IPS DF 6.9 (cell line): Measurements from ENCODE around the gene TP53AIP1.

Experiments used
- DNase-seq: peaks from one replicate; pipeline ENCODE4 v3.0.0-alpha.2; 2013; ENCODE audit warnings: low read depth, low spot score
- H3K27ac ChIP-seq: one replicate; pipeline ENCODE4 v1.5.1; 2013; ENCODE audit warnings: low read length, control low read depth
- H3K27me3 ChIP-seq: 2 replicates; pipeline ENCODE4 v1.6.1; 2013; ENCODE audit warnings: mild to moderate bottlenecking, low read length; ENCODE audit not compliant: control insufficient read depth, insufficient read depth
- H3K36me3 ChIP-seq: 2 replicates; pipeline ENCODE4 v1.6.1; 2013; ENCODE audit warnings: low read length; ENCODE audit not compliant: control insufficient read depth, insufficient read depth
- H3K4me1 ChIP-seq: 2 replicates; pipeline ENCODE4 v1.6.1; 2013; ENCODE audit warnings: low read length; ENCODE audit not compliant: control insufficient read depth, insufficient read depth
- H3K4me3 ChIP-seq: 2 replicates; pipeline ENCODE4 v1.5.1; 2013; ENCODE audit warnings: mild to moderate bottlenecking, low read length
- H3K9me3 ChIP-seq: 2 replicates; pipeline ENCODE4 v1.6.1; 2013; ENCODE audit warnings: low read length, inconsistent platforms; ENCODE audit not compliant: control insufficient read depth, insufficient read depth
- WGBS: extraction: QIAGEN DNeasy Blood & Tissue Kit; methylation state at CpG from one replicate; pipeline ENCODE4 v1.1.7; 2013; ENCODE audit warnings: mixed read lengths, missing lambda C conversion rate; ENCODE audit not compliant: insufficient read length, insufficient coverage; 5-methylcytosine and 5-hydroxymethylcytosine counted together

TP53AIP1 gene

DNA sequence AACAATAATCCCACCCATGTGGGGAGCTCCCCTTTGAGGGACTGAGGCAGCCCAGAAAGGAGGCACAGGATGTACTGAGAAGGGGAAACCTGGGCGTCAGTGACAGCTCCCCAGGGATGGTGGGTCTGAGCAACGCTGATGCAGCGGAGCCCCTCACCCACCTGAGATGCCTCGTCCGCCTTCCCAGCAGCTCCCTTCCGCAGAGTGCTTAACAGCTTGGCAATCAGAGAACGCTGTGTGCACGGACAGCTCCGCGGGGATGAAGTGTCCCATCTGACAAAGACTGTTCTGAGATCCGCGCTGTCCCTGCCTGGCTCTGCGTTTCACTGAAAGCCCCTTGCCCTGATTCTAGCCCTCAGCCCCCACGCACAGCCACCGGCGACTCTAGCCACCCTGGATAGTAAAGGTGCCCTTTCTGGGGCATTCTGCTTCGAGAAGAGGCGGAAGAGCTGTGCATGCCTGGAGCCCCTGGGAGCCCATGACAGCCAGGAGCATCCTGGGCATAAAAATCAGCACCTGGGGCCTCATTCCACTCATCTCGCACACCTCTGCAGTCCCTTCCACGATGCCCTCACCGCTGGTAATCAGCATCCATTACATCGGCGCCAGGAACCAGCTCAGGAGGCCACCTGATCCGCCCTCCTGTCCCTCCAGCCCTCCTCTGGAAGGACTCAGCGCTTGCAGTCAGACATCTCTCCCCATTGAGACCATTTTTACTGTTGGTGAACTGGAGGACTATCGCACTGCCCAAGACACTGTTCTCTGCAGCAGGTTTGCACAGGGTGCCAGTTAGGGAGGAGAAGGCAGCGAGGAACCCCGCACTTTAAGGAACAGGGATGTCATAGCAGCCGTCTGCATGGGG is 40.8 kb downstream of the TP53AIP1 start:
- WGBS = no CpG with 5 or more reads among the region's 29 CpGs
- Histone ChIP-seq H3K36me3 (no peaks in the 10 kb centered on the region), H3K27ac (no peak overlapping the region), H3K27me3 (peaks cover 80% of the 10 kb centered on the region), H3K9me3 (no peaks in the 10 kb centered on the region), H3K4me1 (peaks cover 8% of the 10 kb centered on the region; the same call in 1 of the 2 replicates), H3K4me3 (no peak overlapping the region)
- no peak for DNase-seq

DNA sequence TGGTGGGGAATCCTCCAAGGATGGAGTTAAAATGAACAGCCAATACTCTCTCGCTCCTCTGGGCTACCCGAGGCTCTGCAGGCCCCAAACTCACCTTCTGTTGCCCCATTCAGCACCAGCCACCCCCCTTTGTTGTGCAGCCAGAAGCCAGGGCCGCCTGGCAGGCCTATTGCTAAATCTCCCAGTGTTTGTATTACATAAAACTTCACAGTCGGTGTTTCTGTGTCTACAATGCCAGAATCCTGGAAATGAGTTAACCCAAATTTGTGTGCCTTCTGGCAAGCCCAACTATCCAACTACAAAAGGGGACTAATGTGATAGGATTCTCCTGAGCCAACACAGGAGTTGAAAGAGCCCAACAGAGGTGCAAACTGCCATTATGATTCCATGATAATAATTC is 42.2 kb downstream of the TP53AIP1 start:
- Histone ChIP-seq H3K27me3 (peaks cover 77% of the 10 kb centered on the region), H3K4me3 (no peak overlapping the region), H3K4me1 (peaks cover 8% of the 10 kb centered on the region; the same call in 1 of the 2 replicates), H3K36me3 (no peaks in the 10 kb centered on the region), H3K27ac (no peak overlapping the region), H3K9me3 (no peaks in the 10 kb centered on the region)
- DNase-seq = no peak
- WGBS = no CpG with 5 or more reads among the region's 4 CpGs

DNA sequence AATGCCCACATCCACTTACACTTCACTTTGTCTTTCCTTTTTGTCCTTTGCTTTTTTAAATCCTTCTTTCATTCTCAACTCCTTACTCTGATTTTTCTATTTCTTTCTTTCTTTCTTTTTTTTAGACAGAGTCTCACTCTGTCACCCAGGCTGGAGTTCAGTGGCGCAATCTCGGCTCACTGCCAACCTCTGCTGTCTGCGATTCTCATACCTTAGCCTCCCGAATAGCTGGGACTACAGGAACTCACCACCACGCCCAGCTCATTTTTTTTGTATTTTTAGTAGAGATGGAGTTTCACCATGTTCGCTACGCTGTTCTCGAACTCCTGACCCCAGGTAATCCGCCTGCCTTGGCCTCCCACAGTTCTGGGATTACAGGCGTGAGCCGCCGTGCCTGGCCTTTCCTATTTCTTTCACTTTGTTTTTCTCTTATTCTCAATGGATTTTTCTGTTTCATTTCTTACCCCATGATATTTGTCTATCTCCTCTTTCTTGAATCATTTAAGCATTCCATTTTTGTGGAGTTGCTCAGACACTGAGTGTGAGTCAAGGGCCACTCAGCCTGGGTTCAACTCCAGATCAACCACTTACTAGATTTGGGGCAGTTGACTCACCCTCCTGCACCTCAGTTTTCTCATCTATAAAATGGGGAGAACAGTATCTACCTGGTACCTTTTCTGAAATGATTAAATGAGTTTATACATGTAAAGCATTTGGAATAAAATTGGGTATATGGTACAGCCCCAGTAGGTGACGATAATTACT is 43.9 kb downstream of the TP53AIP1 start:
- H3K27ac ChIP-seq = no peak overlapping the region
- no peak for DNase-seq

DNA sequence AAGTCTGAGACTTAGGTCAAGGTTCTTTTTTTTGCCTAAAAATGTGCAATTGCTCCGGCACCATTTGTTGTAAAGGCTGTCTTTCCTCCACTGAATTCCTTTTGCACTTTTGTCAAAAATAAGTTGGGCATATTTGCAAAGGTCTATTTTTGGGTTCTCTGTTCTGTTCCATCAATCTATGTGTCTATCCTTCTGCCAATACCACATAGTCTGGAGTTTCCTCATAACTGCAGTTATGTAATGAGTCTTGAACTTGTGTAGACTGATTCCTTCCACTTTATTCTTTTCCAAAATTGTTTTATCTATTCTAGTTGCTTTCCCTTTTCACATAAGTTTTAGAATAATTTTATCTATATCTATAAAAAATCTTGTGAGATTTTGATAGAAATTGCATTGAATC is 44.8 kb downstream of the TP53AIP1 start:
- Histone ChIP-seq H3K27me3 (peaks cover 69% of the 10 kb centered on the region), H3K36me3 (no peaks in the 10 kb centered on the region), H3K4me1 (0 out of 2 replicates have a peak, but pooled peaks cover 5% of the 10 kb centered on the region), H3K4me3 (no peak overlapping the region), H3K27ac (no peak overlapping the region), H3K9me3 (no peaks in the 10 kb centered on the region)
- WGBS = no CpG with 5 or more reads among the region's 1 CpG
- no peak for DNase-seq

More for the DNA sequence above, 43.9 kb downstream of the TP53AIP1 start:
- H3K4me1 ChIP-seq = 0 out of 2 replicates have a peak, but pooled peaks cover 7% of the 10 kb centered on the region
- no peaks in the 10 kb centered on the region for H3K36me3 ChIP-seq
- no peak overlapping the region for H3K4me3 ChIP-seq
- no CpG with 5 or more reads among the region's 13 CpGs for WGBS
- no peaks in the 10 kb centered on the region for H3K9me3 ChIP-seq
- H3K27me3 ChIP-seq = peaks cover 72% of the 10 kb centered on the region

DNA sequence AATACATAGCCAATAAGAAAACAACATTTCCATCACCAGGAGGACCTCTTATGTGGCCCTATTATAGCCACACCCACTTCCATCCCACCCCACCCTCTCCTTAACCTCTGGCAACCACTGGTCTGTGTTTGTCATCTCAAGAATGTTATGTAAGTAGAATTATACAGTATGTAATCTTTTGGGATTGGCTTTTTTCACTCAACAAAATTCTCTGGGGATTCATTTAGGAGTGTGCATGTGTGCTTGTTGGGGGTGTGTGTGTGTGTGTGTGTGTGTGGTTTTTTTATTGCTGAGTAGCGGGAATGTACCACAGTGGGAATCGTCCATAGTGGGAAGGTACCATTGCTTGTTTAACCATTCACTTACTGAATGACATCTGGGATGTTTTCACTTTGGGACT is 46.3 kb downstream of the TP53AIP1 start:
- DNase-seq = no peak
- no peak overlapping the region for H3K4me3 ChIP-seq
- no peaks in the 10 kb centered on the region for H3K36me3 ChIP-seq
- peaks cover 69% of the 10 kb centered on the region for H3K27me3 ChIP-seq
- H3K9me3 ChIP-seq = no peaks in the 10 kb centered on the region
- no peak overlapping the region for H3K27ac ChIP-seq
- WGBS = no CpG with 5 or more reads among the region's 2 CpGs
- 0 out of 2 replicates have a peak, but pooled peaks cover 1% of the 10 kb centered on the region for H3K4me1 ChIP-seq

DNA sequence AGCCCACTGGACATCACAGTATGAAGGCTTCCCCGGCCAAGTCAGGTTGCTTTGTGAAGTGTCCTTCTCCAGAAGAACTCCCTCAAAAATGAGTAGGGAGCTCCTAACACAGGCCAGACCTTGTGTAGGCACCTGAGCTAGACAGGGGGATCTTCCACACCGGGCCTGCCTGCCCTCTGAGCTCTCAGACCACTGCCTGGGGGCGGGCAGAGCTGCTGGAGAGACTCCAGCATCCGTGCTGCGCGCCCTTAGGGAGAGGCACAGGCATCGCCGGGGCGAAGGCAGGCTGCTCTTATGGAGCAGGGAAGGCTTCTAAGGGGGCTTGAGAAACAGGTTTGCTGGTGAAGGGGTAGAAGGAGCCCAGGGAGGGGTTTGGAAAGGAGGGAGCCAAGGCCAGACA is 47.1 kb downstream of the TP53AIP1 start:
- H3K36me3 ChIP-seq = no peaks in the 10 kb centered on the region
- WGBS = no CpG with 5 or more reads among the region's 9 CpGs
- no peaks in the 10 kb centered on the region for H3K9me3 ChIP-seq
- DNase-seq = no peak
- no peak overlapping the region for H3K4me3 ChIP-seq
- H3K27me3 ChIP-seq = peaks cover 66% of the 10 kb centered on the region
- no peaks in the 10 kb centered on the region for H3K4me1 ChIP-seq
- H3K27ac ChIP-seq = no peak overlapping the region

DNA sequence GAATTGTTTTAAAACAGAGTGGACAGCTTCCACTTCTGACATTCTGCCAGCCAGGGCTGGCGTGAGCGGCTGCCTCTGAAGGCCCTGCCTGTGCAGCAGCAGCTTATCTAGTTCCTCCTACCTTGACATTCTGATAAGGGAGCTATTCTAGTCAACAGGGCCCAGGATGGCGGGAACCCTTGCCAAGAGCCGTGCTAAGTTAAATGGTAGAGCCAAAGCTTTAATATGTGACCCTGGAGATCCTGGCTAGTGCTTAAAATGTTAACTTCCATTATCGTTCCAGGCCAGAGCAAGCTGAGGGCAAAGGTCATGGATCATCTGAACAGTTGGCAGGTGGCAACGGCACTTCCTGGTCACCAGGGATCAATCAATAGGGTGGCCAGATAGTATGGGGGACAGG is 48.0 kb downstream of the TP53AIP1 start:
- H3K4me3 ChIP-seq = no peak overlapping the region
- H3K27me3 ChIP-seq = peaks cover 66% of the 10 kb centered on the region
- H3K4me1 ChIP-seq = no peaks in the 10 kb centered on the region; the same call in 1 of the 2 replicates
- no peak for DNase-seq
- no peaks in the 10 kb centered on the region for H3K9me3 ChIP-seq
- WGBS = no CpG with 5 or more reads among the region's 6 CpGs
- H3K27ac ChIP-seq = no peak overlapping the region
- no peaks in the 10 kb centered on the region for H3K36me3 ChIP-seq

DNA sequence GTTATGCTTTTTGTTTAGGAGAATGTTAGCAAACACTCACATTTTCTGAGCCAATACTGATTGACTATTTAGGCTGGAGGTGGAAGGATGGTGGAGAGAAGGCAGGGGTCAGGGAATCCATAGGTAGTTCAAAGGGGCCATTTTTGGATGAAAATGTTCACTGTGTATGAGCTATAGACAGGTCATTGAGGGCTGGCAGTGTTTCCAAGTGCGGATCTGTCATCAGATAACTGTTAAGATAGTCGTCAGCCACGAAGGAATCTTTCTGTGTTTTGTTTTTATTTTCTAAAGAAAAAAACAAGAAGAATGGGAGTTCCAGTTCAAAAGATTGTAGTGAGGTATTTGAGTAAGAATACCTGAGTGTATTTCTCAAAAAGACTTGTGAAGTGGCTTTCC is 48.4 kb downstream of the TP53AIP1 start:
- no CpG with 5 or more reads among the region's 3 CpGs for WGBS
- Histone ChIP-seq H3K27me3 (peaks cover 66% of the 10 kb centered on the region), H3K9me3 (no peaks in the 10 kb centered on the region)

DNA sequence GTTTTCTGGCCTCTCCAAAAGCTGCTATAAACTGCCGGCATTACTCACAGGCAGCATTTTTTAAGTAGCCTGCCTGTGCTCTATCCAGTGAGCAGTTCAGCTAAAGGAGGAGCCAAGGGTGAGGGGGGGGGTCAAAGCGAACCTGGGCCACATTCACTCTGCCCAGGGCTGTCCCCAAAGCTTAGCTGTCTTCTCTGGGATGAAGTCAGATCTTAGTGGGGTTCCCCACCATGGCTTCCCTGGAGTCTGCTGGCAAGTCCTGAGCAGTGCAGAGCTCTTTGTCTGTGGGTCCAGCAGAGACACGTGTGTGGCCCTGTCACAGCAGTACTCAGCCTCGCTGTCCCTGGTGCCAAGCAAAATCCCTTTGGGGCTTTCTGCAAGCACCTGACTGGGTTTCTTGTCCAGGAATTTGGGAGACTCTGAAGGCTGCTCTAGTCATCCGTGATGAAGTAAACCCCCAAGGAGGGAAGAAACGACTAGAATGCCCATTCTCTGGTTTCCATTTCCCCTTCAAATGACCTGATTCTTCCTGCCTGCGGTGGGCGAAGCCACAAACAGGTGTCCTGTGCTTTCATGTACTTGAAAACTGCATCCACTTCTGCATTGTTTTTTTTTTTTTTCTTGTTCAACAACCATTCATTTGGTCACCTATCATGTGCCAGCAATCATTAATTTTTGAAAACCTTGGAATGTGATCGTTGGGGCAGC is 48.9 kb downstream of the TP53AIP1 start:
- H3K9me3 ChIP-seq = no peaks in the 10 kb centered on the region

More for the DNA sequence above, 48.4 kb downstream of the TP53AIP1 start:
- no peaks in the 10 kb centered on the region; the same call in 1 of the 2 replicates for H3K4me1 ChIP-seq
- no peaks in the 10 kb centered on the region for H3K36me3 ChIP-seq
- no peak for DNase-seq
- H3K4me3 ChIP-seq = no peak overlapping the region
- H3K27ac ChIP-seq = no peak overlapping the region

More for the DNA sequence above, 48.9 kb downstream of the TP53AIP1 start:
- no CpG with 5 or more reads among the region's 9 CpGs for WGBS
- no peak for DNase-seq
- H3K4me1 ChIP-seq = no peaks in the 10 kb centered on the region; the same call in 1 of the 2 replicates
- no peaks in the 10 kb centered on the region for H3K36me3 ChIP-seq
- H3K27ac ChIP-seq = no peak overlapping the region
- H3K27me3 ChIP-seq = peaks cover 63% of the 10 kb centered on the region
- H3K4me3 ChIP-seq = no peak overlapping the region
